GM12864 (cell line): ENCODE data around the gene ARHGAP22.

Source experiments
- DNase-seq: peaks from one replicate; pipeline ENCODE4 v3.0.0-alpha.2; 2011; ENCODE audit warnings: low read depth
- H3K4me3 ChIP-seq: 2 replicates; pipeline ENCODE4 v1.5.1; 2011; ENCODE audit warnings: mild to moderate bottlenecking, low read depth, low read length, control low read depth
- CTCF ChIP-seq: IDR thresholded peaks from 2 replicates; pipeline ENCODE4 v1.5.1; 2011; ENCODE audit warnings: low read depth, mild to moderate bottlenecking, moderate library complexity, low read length, control low read depth, inconsistent platforms; ENCODE audit errors: missing control alignments

Gene ARHGAP22

GRCh38 chr10:48398261-48398660, 206.6 kb downstream of the ARHGAP22 start:
- no peak for DNase-seq
- no peak for TF ChIP-seq CTCF
- no peak overlapping the region for H3K4me3 ChIP-seq
